Fibroblast of skin of right biceps (primary cell): ENCODE measurements around the gene GRIA2.
"Not testable (repeated sequence)": the region's sequence is repeated elsewhere in the genome, so short reads cannot be mapped to it uniquely, and the experiment has no call there.

ENCODE experiments used
- DNase-seq: peaks from one replicate; pipeline ENCODE4 v3.0.0-alpha.2; 2013

Gene GRIA2

GRCh38 chr4:157220371-157220881 lies at the start of gene GRIA2:
Gene GRIA2 (plus strand): TSS chr4:157220728. CDS start chr4:157221043, 315 bp downstream.
- peak; percentile 71 for DNase-seq

DNA sequence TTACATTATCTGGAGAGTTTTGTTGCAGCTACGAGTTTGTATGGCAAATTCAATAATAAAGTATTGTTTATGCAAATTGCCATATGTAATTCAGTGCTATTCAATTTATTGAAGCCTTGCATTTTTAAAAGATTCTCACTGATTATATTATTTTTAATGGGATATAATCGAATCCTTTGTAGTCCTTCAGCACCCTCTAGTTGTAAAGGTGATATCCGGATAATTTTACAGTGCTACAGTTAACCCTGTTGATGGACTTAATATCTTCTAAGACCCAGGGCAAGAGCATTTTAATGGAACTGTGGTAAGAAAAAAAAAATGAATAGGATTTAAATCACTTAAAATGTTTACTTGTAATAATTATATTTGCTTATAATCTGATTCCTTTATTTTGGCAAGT lies 48.5 kb upstream of the GRIA2 start:
- DNase-seq = peak; percentile 20

GRCh38 chr4:157180268-157180667 lies 40.3 kb upstream of the GRIA2 start:
- not testable (repeated sequence) for DNase-seq

GRCh38 chr4:157184300-157184699 lies 36.2 kb upstream of the GRIA2 start:
- no peak for DNase-seq

- DNase-seq = no peak
These were observed 35.2 kb upstream of the GRIA2 start for GRCh38 chr4:157185363-157185762.

GRCh38 chr4:157195374-157195773 lies 25.2 kb upstream of the GRIA2 start:
- DNase-seq = no peak

- DNase-seq = no peak
These were observed 24.5 kb upstream of the GRIA2 start for GRCh38 chr4:157196046-157196445.

DNA sequence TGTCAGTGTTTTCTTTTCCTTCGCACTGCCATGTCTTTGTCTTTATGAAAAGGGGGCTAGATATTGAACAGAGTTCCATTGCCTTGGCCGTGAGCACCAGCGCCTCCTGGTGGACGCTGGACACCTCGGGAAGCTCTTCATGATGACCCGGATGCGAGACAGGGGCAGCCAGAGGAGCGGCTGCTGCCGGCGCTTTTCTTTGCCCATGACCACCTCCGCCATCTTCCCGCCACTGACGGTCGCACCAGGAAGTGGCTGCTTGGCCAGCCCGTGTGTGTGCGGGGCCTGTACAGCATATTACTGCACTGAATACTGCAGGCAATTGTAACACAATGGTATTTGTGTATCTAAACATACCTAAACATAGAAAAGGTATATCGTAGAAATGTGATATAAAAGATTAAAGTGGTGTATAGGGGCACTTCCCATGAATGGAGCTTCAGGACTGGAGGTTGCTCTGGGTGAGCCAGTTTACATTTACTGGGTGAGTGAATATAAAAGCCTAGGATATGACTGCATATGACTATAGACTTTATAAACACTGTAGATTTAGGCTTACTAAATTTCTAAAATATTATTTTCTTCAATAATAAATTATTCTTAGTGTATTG lies 15.8 kb upstream of the GRIA2 start:
- no peak for DNase-seq

- DNase-seq = no peak
These were observed 2.8 kb upstream of the GRIA2 start for GRCh38 chr4:157217708-157218107.

DNA sequence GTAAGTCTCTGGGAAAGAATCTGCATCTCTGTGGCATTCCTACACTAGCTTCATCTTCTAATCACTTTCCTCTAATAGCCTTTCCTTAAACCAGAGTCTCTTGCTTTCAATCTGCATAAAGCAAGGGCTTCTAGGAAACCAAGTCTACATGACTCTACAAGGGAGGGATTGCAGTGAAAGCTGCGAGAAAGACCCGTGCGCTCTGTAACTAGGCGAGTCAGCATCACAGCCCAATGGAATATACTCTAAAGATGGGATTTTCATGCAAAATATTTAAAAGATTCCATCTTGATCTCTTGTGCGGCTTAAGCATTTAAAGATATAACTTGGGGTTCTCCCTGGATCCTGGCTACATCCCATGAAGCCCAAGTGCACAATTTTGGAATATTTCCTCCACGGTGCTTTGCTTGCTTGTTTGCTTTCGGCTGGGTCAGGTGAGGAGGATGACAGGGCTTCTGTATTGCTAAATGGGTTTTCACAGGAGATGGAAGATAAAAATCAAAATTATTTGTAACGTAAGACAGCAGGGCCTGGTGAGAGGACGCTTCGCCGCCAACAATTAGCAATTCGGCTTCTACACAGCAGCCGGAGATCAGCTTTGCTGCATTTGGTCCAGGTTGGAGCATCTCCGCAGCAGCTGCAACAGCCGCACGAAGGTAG lies 687 bp upstream of the GRIA2 start:
- DNase-seq = no peak

GRCh38 chr4:157221426-157221894 lies 932 bp downstream of the GRIA2 start:
- no peak for DNase-seq

- DNase-seq = no peak
These were observed 1.6 kb downstream of the GRIA2 start for GRCh38 chr4:157221895-157222770.

GRCh38 chr4:157222771-157223160 lies 2.2 kb downstream of the GRIA2 start:
- DNase-seq = no peak

GRCh38 chr4:157223456-157223855 lies 2.9 kb downstream of the GRIA2 start:
- DNase-seq = no peak

DNA sequence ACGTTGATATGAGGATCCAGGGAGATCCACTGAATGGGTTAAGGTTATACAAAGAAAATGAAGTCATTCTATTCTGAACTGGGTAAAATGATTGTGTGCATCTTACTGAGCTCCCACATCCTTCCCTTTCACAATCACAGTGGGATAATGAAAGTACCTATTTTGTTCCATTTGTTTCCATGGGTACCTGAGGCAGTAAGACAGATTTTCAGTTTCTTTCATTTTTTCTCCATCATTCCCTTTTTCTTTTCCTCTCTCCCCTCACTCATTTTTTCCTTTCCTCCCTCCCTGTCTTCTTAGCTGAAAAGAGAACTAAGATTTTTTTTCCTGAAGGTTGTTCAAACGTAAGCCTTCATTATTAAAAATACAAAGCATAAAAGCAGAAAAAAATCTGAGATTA lies 4.6 kb downstream of the GRIA2 start:
- DNase-seq = no peak

DNA sequence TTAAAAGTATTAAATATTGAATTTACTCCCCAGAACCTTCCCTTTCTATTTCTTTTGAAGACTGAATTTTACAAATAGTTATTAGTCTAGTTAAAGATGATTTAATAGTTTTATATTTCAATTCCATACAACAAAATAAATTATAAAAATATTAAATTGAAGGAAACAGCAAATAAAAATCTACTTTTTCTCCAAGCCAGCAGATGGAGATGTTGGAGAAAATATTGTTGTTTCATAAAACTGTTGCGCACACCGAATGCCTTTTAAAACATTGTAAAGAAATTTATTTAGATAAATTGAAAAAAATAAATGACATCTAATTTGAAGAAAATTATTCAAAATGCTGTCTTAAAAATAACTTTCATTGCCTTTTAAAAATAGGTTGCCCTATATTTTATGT lies 5.5 kb downstream of the GRIA2 start:
- DNase-seq = no peak

- DNase-seq = no peak
These were observed 6.1 kb downstream of the GRIA2 start for GRCh38 chr4:157226601-157227000.

- DNase-seq = no peak
These were observed 11.0 kb downstream of the GRIA2 start for GRCh38 chr4:157231525-157231924.

- DNase-seq = no peak
These were observed 22.3 kb downstream of the GRIA2 start for GRCh38 chr4:157242871-157243270.

DNA sequence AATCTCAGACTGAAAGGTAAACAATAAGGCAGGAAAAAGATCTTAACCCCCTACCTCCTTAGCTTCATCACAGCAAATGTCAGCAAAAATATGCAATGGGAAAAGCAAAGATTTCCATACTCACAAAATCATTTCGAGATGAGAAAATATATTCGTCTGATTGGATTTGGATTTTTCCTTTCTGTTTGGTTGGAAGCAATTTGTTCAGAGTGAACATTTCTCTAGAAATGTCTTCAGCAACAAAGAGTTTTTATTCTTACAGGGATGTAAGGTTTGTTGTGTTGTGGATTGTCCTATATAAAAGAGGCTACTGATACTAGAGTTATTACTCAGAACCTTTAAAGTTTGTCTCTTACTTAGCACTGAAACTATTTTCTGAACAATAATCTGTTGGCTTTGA lies 23.8 kb downstream of the GRIA2 start:
- no peak for DNase-seq

DNA sequence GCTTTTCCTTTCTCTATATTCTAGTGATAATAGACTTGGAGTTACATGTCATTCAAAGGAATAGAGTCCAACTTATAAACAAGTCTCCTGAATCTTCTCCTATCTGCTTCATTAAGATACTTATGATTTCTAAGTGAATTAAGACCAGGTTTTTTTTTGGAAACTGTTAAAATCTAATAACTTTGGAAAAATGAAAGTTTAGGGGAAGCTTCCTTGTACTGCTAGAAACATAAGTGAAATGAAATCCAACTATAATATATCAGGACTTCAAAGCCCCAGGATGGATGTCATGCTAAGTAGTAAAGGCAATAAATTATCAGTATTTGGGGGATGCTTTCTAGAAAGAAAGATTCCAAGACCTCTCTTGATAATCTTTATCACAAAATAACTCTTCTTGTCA lies 24.8 kb downstream of the GRIA2 start:
- DNase-seq = no peak

GRCh38 chr4:157246964-157247363 lies 26.4 kb downstream of the GRIA2 start:
- no peak for DNase-seq

DNA sequence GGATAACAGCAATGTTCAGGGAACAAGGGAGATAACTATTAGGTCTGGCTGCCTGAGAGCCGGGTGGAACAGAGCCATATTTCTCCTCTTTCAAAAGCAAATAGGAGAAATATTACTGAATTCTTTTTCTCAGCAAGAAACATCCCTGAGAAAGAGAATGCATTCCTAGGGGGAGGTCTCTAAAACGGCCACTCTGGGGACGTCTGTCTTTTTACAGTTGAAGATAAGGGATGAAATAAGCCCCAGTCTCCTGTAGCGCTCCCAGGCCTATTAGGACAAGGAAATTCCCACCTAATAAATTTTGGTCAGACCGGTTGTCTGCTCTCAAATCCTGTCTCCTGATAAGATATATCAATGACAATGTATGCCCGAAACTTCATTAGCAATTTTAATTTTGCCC lies 37.6 kb downstream of the GRIA2 start:
- DNase-seq = not testable (repeated sequence)

DNA sequence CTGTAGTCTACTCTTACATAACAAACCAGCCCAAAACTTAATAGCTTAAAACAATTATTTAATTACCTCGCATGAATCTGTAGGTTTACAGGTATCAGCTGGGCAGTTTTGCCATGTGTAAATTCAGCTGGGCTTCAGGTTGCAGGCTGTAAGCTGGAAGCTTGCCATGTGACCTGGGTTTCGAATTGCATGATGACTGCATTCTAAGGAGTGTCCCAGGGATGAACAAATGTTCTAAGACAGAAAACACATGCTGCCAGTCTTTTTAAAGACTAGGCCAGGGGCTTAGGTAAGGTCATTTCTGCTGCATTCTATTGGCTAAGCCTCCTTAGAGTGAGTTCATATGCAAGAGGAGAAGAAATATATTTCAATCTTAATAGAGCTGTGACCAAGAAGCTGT lies 44.8 kb downstream of the GRIA2 start:
- no peak for DNase-seq
